Activated CD4-positive, CD25-positive, alpha-beta regulatory T cell treated with anti-CD3 and anti-CD28 coated beads, Interleukin-2, amount 50 U/mL, for 72 hours (primary cell): ENCODE results near the gene RAB3GAP2.
"Not testable (repeated sequence)": the region's sequence is repeated elsewhere in the genome, so short reads cannot be mapped to it uniquely, and the experiment has no call there.

Source experiments
- DNase-seq: peaks from one replicate; pipeline ENCODE4 v3.0.0; 2021

RAB3GAP2 gene

DNA sequence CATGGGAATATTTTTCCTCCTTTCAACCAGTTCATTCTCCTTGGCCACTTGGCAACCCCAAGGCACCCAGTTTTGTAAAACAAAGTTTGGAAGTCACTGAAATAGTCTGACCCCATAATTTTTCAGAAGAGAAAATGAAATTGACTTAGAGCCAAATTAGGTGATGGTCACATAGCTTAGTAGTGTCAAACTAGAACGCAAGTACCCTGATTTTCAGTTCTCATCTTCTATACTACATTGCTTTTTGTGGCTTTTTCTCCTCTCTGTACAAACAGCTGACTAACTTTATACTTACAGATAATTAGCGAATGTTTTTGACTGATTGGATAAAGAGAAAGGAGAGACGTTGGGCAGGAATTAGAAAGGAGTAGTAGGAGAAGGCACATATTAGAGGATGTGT, 145.2 kb downstream of the RAB3GAP2 start:
- no peak for DNase-seq

DNA sequence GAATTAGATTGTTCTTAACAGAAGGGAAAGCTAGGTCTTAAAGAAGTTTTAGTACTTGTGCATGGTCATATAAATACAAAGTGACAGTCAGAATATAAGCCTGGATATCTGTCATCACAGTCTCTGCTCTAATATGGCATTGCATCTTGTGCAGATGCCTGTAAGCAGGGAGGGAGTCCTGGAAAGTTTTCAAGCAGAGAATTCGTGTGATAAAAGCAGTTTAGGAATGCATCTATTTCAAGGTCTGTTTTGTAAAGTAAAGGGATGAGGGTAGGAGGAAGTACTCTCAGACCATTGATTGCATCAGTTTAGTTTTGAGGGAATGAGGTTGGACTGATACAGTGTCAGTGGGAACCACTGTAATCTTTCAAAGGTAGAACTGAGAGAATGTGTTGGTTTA, 147.7 kb downstream of the RAB3GAP2 start:
- no peak for DNase-seq

DNA sequence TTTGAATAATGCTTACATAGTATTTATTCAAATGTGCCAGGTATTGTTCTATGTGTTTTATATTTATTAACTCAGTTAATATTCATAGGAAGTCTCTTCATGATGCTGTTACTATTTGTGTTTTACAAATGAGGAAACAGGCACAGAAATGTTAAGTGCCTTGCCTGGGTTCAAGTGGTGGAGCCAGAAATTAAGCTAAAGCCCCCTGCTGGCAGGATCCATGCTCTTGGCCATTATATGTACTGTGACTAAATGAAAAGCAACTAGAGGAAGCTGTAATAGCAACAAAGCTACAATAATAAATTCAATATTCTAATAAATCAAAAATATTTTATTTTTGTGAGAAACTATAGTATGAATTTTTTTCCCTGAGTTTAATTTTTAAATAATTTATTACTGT, 148.4 kb downstream of the RAB3GAP2 start:
- no peak for DNase-seq

DNA sequence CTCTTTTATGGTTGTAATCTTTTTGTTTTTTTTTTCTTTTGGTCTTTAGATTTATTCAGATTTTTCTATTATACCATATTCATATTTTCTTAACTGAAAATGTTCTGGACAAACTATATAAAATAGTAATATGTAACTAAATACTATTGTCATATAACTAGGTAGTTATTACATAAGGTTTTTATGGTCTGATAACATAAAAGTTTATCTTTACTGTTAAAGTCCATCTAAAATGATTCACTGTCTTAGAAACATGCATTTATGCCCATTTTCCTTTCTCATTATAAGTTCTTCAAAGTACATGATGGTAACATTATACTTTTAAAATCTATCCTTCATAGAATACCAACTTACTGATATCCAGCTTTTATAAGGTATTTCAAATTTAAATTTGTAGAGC, 149.2 kb downstream of the RAB3GAP2 start:
- DNase-seq = no peak

DNA sequence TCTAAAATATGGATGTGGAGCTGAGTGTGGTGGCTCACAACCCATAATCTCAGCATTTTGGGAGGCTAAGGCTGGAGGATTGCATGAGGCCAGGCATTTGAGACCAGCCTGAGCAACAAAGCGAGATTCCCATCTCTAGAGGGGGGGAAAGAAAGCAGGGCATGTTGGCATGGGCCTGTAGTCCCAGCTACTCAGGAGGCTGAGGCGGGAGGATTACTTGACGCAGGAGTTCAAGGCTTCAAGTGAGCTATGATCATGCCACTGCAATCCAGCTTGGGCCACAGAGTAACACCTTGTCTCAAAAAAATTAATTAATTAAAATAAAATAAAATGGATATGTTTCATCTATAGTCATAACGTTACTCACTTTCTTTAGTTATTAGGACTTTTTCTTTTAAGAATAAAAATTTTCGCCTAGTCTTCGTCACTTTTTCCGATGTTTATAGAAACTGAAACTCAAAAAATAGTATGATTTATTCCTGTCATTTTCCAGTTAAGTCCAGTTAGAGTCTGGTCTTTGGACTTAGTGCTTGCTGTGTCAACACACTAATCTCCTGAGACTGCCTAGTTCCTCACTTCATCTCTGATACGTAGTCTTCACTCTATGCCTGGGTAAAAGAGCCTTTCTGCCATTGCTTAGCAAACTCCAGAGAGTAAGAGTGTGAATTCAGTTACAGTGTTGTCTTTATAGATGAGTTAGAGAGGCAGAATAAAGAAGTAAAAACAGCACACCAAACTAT, 150.3 kb downstream of the RAB3GAP2 start:
- no peak for DNase-seq

DNA sequence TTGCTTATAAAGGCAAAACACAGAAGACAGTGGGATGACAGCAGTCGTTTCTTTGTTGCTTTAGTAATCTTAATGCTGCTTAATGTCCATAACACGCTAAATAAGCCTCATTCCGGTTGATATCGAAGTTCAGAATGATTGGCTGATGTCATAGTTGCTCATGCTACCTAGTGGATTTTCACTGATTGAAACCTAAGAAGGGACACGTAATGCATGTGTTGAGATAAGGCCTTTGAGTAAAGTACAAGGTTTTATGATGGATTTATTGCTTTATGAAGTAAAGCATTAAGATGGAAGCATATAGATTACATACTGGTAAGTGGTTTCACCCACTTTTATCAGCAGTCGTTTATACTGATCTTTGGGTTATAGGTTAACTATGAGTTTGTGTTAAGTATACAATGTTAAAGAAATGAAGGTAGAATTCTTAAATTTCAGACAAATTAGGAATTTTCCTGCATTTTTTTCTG, 153.2 kb downstream of the RAB3GAP2 start:
- no peak for DNase-seq

DNA sequence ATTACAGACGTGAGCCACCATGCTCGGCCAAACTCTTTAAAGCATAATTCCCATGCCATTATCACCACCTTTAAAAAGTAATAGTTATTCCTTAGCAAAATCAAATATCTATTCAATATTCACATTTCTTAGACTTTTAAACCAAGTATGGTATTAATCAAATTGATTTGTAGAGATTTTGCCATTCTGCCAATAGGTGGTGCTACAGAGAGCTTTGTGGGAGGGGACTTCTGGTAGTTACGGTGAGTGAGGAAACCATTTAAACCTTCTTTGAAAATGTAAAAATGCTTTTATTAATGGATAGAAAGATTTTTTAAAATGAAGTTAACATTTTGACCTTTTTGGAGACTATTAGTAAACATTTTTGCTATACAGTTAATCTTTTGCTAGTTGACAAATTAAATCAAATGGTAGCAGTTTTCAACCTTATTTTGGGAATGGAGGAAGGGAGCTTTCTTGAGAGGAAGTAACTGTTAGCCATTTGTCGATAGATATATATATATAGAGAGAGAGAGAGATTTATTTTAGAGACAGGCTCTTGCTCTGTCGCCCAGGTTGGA, 159.0 kb downstream of the RAB3GAP2 start:
- DNase-seq = no peak

DNA sequence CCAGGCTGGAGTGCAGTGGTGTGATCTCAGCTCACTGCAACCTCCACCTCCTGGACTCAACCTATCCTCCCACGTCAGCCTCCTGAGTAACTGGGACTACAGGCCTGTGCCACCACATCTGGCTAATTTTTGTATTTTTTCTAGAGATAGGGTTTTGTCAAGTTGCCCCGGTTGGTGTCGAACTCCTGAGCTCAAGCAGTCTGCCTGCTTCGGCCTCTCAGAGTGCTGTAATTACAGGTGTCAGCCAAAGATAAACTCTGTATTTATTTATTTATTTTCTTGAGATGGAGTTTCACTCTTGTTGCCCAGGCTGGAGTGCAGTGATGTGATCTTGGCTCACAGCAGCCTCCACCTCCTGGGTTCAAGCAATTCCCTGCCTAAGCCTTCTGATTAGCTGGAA, 159.7 kb downstream of the RAB3GAP2 start:
- not testable (repeated sequence) for DNase-seq

DNA sequence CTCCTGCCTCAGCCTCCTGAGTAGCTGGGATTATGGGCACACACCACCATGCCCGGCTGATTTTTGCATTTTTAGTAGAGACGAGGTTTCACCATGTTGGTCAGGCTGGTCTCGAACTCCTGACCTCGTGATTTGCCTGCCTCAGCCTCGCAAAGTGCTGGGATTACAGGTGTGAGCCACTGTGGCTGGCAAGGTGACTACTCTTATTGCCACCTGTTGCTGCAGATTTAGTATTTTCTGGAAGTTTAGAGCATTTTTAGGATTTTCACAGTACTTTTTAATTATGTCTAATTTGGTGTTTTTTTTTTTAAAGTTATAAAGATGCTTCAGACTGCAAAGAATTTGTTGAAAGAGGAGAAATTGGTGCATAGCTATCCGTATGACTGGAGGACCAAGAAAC, 161.8 kb downstream of the RAB3GAP2 start:
- DNase-seq = not testable (repeated sequence)

DNA sequence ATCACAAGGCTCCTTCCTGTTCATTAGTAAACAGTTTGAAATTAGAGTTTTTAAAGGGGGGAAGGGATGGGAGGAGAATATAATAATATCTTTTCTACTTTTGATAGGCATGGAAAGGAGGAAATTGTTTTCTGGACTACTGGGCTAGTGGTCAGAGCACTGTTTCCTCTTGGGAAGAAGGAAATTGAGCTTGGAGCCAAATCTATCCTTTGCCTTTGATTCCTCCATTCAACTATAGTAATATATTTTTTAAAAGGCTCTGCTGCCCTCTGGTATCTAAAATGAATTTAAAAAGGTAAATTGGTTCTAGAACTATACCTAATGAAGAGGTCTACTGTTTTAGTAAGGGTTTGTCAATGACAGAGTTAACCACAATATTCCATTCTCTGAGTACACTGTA, 172.4 kb downstream of the RAB3GAP2 start:
- no peak for DNase-seq
